Dermis microvascular lymphatic vessel endothelial cell (primary cell): ENCODE data around the gene MPP3. TPM values are rescaled to one million over a fixed set of nuclear protein-coding genes. Genes with fewer than 3 reads are reported as not detected.

ENCODE experiments used
- DNase-seq, 2 donors: peaks; one replicate each; pipeline versions ENCODE4 v3.0.0 to v3.0.0-alpha.2; 2010; ENCODE audit warnings: low read depth in 2 of 2
- total RNA-seq: library from RNA; depleted of rRNA; stranded (reverse); fragments of >200 nt; gene quantifications from 2 replicates; pipeline ENCODE4 v1.2.1, GENCODE V29; 2014

Gene MPP3
- total RNA-seq, 1 donor from 2014 or later, result 1.3 TPM

GRCh38 chr17:43834106-43834505 lies 1.2 kb upstream of the MPP3 start:
- no peak for DNase-seq

- peak in 1 of 2 donors; percentile 50 for DNase-seq
Measured at GRCh38 chr17:43832168-43832975, 574 bp downstream of the MPP3 start.

GRCh38 chr17:43831633-43832032 lies 1.3 kb downstream of the MPP3 start:
- no peak for DNase-seq

GRCh38 chr17:43830510-43831140 lies 2.3 kb downstream of the MPP3 start:
- DNase-seq, result no peak

- no peak for DNase-seq
Measured at GRCh38 chr17:43829738-43830137, 3.2 kb downstream of the MPP3 start.

- no peak for DNase-seq
Measured at GRCh38 chr17:43827596-43827995, 5.3 kb downstream of the MPP3 start.

GRCh38 chr17:43826206-43826605 lies 6.7 kb downstream of the MPP3 start:
- DNase-seq, result no peak

- DNase-seq, result no peak
Measured at GRCh38 chr17:43825567-43825966, 7.4 kb downstream of the MPP3 start.

GRCh38 chr17:43823350-43824084 lies 9.4 kb downstream of the MPP3 start:
- no peak for DNase-seq

GRCh38 chr17:43822570-43823190 lies 10.3 kb downstream of the MPP3 start:
- no peak for DNase-seq

GRCh38 chr17:43820759-43821158 lies 12.2 kb downstream of the MPP3 start:
- DNase-seq, result no peak

GRCh38 chr17:43818966-43819365 lies 14.0 kb downstream of the MPP3 start:
- no peak for DNase-seq

- DNase-seq, result no peak
Measured at GRCh38 chr17:43817826-43818225, 15.1 kb downstream of the MPP3 start.

GRCh38 chr17:43816336-43817320 lies 16.3 kb downstream of the MPP3 start:
- DNase-seq, result no peak

GRCh38 chr17:43814714-43815113 lies 18.2 kb downstream of the MPP3 start:
- peak in 1 of 2 donors; percentile 64 for DNase-seq

- DNase-seq, result peak in 1 of 2 donors; percentile 12
Measured at GRCh38 chr17:43814026-43814425, 18.9 kb downstream of the MPP3 start.

GRCh38 chr17:43813386-43813785 lies 19.6 kb downstream of the MPP3 start:
- no peak for DNase-seq

- DNase-seq, result no peak
Measured at GRCh38 chr17:43812396-43813265, 20.3 kb downstream of the MPP3 start.

GRCh38 chr17:43810823-43811222 lies 22.1 kb downstream of the MPP3 start:
- DNase-seq, result no peak

- no peak for DNase-seq
Measured at GRCh38 chr17:43810226-43810715, 22.7 kb downstream of the MPP3 start.
